Panc1 (cell line): ENCODE data around the gene GPR61. TPM values are rescaled to one million over a fixed set of nuclear protein-coding genes. Genes with fewer than 3 reads are reported as not detected.

Experiments
- ATAC-seq: fragments of 200-7000 bp; cut with Tn5 transposase; 2 replicates; pipeline ENCODE4 v1.9.1; 2020; ENCODE audit warnings: mild to moderate bottlenecking, moderate library complexity
- BruUV-seq: library from RNA; stranded (reverse); fragments of 400-500 nt; replicated peaks from 2 replicates; lab custom pipeline; 2021; lab: Mats Ljungman, UMichigan
- CTCF ChIA-PET: fragments of 300-600 bp; sonication (Branson Sonifier 250); formaldehyde crosslinking; loops from one replicate; lab custom pipeline; 2022; ENCODE audit warnings: antibody characterized with exemption; lab: Charles Lee
- POLR2A ChIA-PET: fragments of 300-600 bp; sonication (Branson Sonifier 250); formaldehyde crosslinking; loops from one replicate; lab custom pipeline; 2022; ENCODE audit warnings: antibody characterized with exemption; lab: Charles Lee
- DNase-seq: peaks from one replicate; pipeline ENCODE4 v3.0.0-alpha.2; 2010; ENCODE audit warnings: low read depth, low spot score
- H3K27ac ChIP-seq: 2 replicates; pipeline ENCODE4 v1.5.1; 2011; ENCODE audit warnings: mild to moderate bottlenecking, low read length, inconsistent platforms
- H3K27me3 ChIP-seq: fragments of 200-500 bp; sonication (Bioruptor generic); 2 replicates; pipeline ENCODE4 v1.6.0; 2014; ENCODE audit warnings: low read length, inconsistent platforms; ENCODE audit not compliant: control insufficient read depth, insufficient read depth
- H3K36me3 ChIP-seq: fragments of 200-500 bp; sonication (Bioruptor generic); 2 replicates; pipeline ENCODE4 v1.5.1; 2014; ENCODE audit warnings: inconsistent platforms, mild to moderate bottlenecking, low read length, moderate library complexity; ENCODE audit not compliant: control insufficient read depth, insufficient read depth
- H3K4me1 ChIP-seq: 2 replicates; pipeline ENCODE4 v1.5.1; 2011; ENCODE audit warnings: inconsistent platforms, mild to moderate bottlenecking, low read length, moderate library complexity; ENCODE audit not compliant: control insufficient read depth, insufficient read depth
- H3K4me3 ChIP-seq, 2 experiments: 2 replicates each; pipeline ENCODE4 v1.5.1; 2011 to 2012; ENCODE audit warnings: low read depth in 2 of 2, low read length in 2 of 2, mild to moderate bottlenecking in 2 of 2, inconsistent platforms in 1 of 2, moderate library complexity in 1 of 2
- H3K9me3 ChIP-seq: fragments of 200-500 bp; sonication (Bioruptor generic); 2 replicates; pipeline ENCODE4 v1.5.1; 2014; ENCODE audit warnings: low read depth, mild to moderate bottlenecking, inconsistent platforms, low read length, moderate library complexity; ENCODE audit not compliant: control insufficient read depth, insufficient read depth
- POLR2AphosphoS5 ChIP-seq: IDR thresholded peaks from 2 replicates; pipeline ENCODE4 v1.6.1; 2012; ENCODE audit warnings: mild to moderate bottlenecking, low read depth, low read length, moderate library complexity
- SIN3A ChIP-seq: IDR thresholded peaks from 2 replicates; pipeline ENCODE4 v1.6.1; 2012; ENCODE audit warnings: low read depth, mild to moderate bottlenecking, low read length, moderate library complexity, borderline replicate concordance; ENCODE audit not compliant: insufficient read depth
- TCF7L2 ChIP-seq: IDR thresholded peaks from 2 replicates; pipeline ENCODE4 v1.6.1; 2011; ENCODE audit warnings: mild to moderate bottlenecking, low read depth, low read length, inconsistent platforms
- in situ Hi-C: cut with HindIII; loops from 2 replicates; pipeline ENCODE4 v1.10.0; 2016; ENCODE audit warnings: low sequenced_read_pairs, low pct_unique_long_range_greater_than_20kb
- intact Hi-C: fragments of 100-400 bp; cut with micrococcal nuclease; formaldehyde crosslinking; loops from one replicate; pipeline ENCODE4 v1.10.0; 2022; ENCODE audit not compliant: unreplicated experiment
- total RNA-seq: library from RNA; stranded (reverse); gene quantifications from one replicate; pipeline ENCODE4 v1.2.1, GENCODE V29; 2021; ENCODE audit not compliant: unreplicated experiment
- TF ChIP-seq, protein P1 (sequence below): fragments of 450-650 bp; IDR thresholded peaks from 2 replicates; pipeline ENCODE4 v1.5.1; 2017; ENCODE audit warnings: mild to moderate bottlenecking
- TF ChIP-seq, protein P2 (sequence below), 2 experiments: IDR thresholded peaks; 2 replicates each; pipeline ENCODE4 v1.6.1; 2011 to 2012; ENCODE audit warnings: low read depth in 2 of 2, control low read depth in 1 of 2, low read length in 1 of 2, mild to moderate bottlenecking in 1 of 2, moderate library complexity in 1 of 2; ENCODE audit not compliant: insufficient read depth in 1 of 2

GPR61 gene
- total RNA-seq, 1 experiment from 2014 or later = not detected

DNA sequence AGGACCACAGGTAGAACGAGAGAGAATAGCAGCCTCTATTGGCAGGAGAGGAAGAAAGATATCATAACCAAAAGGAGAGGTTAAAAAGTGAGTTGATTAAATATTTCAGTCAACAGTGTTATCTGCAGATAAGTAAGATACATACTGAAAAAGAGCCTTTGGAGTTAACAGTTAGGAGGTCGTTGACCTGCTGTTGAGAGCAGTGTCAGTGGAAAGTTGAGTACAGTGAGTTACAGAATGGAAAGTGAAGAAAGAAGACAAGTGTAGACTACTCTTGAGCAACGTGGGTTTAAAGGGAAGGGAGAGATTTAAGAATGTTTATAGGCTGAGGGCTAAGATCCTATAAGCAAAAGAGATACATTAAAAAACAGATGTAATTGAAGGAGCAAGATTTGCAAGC, 49.5 kb downstream of the GPR61 start:
- ATAC-seq (no peak), DNase-seq (no peak)
- intact Hi-C loops (no loop called here), in situ Hi-C loops (no loop called here)
- no peaks in the 10 kb centered on the region for H3K27me3 ChIP-seq
- H3K4me1 ChIP-seq = no peaks in the 10 kb centered on the region
- no peak overlapping the region for H3K4me3 ChIP-seq
- TF ChIP-seq TCF7L2 (no peak), POLR2AphosphoS5 (no peak), SIN3A (no peak)
- TF ChIP-seq, protein P1, sequence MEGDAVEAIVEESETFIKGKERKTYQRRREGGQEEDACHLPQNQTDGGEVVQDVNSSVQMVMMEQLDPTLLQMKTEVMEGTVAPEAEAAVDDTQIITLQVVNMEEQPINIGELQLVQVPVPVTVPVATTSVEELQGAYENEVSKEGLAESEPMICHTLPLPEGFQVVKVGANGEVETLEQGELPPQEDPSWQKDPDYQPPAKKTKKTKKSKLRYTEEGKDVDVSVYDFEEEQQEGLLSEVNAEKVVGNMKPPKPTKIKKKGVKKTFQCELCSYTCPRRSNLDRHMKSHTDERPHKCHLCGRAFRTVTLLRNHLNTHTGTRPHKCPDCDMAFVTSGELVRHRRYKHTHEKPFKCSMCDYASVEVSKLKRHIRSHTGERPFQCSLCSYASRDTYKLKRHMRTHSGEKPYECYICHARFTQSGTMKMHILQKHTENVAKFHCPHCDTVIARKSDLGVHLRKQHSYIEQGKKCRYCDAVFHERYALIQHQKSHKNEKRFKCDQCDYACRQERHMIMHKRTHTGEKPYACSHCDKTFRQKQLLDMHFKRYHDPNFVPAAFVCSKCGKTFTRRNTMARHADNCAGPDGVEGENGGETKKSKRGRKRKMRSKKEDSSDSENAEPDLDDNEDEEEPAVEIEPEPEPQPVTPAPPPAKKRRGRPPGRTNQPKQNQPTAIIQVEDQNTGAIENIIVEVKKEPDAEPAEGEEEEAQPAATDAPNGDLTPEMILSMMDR = no peak
- TF ChIP-seq, protein P2, sequence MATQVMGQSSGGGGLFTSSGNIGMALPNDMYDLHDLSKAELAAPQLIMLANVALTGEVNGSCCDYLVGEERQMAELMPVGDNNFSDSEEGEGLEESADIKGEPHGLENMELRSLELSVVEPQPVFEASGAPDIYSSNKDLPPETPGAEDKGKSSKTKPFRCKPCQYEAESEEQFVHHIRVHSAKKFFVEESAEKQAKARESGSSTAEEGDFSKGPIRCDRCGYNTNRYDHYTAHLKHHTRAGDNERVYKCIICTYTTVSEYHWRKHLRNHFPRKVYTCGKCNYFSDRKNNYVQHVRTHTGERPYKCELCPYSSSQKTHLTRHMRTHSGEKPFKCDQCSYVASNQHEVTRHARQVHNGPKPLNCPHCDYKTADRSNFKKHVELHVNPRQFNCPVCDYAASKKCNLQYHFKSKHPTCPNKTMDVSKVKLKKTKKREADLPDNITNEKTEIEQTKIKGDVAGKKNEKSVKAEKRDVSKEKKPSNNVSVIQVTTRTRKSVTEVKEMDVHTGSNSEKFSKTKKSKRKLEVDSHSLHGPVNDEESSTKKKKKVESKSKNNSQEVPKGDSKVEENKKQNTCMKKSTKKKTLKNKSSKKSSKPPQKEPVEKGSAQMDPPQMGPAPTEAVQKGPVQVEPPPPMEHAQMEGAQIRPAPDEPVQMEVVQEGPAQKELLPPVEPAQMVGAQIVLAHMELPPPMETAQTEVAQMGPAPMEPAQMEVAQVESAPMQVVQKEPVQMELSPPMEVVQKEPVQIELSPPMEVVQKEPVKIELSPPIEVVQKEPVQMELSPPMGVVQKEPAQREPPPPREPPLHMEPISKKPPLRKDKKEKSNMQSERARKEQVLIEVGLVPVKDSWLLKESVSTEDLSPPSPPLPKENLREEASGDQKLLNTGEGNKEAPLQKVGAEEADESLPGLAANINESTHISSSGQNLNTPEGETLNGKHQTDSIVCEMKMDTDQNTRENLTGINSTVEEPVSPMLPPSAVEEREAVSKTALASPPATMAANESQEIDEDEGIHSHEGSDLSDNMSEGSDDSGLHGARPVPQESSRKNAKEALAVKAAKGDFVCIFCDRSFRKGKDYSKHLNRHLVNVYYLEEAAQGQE (IDR thresholded peaks at IDR 0.05; ENCODE audit: insufficient read depth in 1 of 2, low read depth in 2 of 2, low read length in 1 of 2) = no peak
- no peak overlapping the region for H3K27ac ChIP-seq
- CTCF ChIA-PET = no interaction called here
- no TSS peak for BruUV-seq
- H3K36me3 ChIP-seq = peaks cover 28% of the 10 kb centered on the region
- H3K9me3 ChIP-seq = no peaks in the 10 kb centered on the region
- POLR2A ChIA-PET = no interaction called here

DNA sequence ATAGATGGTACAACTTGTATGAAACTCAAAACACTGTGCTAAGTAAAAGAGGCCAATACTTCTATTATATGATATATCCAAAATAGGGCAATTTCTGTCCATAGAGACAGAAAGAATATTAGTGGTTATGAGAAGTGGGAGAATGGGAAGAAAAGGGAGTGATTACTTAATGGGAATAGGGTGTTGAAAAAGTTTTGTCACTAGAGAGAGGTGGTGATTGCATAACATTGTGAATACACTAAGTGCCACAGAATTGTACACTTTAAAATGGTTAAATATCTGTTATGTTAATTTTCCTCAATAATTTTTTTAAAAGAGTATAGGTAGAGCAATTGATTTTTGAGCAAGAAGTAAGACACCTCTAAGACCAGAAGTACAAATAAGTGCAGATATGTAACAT, 50.0 kb downstream of the GPR61 start:
- intact Hi-C loops = no loop called here
- H3K4me3 ChIP-seq = no peak overlapping the region
- no peak for TF ChIP-seq SIN3A
- no peak for TF ChIP-seq POLR2AphosphoS5
- TF ChIP-seq, protein P1 = no peak
- TF ChIP-seq TCF7L2 = no peak
- TF ChIP-seq, protein P2 (IDR thresholded peaks at IDR 0.05; ENCODE audit: insufficient read depth in 1 of 2, low read depth in 2 of 2, low read length in 1 of 2) = no peak
- H3K27me3 ChIP-seq = no peaks in the 10 kb centered on the region
- no peaks in the 10 kb centered on the region for H3K9me3 ChIP-seq
- in situ Hi-C loops = no loop called here
- peaks cover 24% of the 10 kb centered on the region for H3K36me3 ChIP-seq
- POLR2A ChIA-PET = no interaction called here
- ATAC-seq (no peak), DNase-seq (no peak)
- CTCF ChIA-PET = no interaction called here
- no TSS peak for BruUV-seq
- H3K4me1 ChIP-seq = no peaks in the 10 kb centered on the region
- H3K27ac ChIP-seq = no peak overlapping the region
